ENCODE data around the gene KIFC3. TPM values are rescaled to one million over a fixed set of nuclear protein-coding genes. Genes with fewer than 3 reads are reported as not detected.

Gene KIFC3
- total RNA-seq, 6 donors from 2014 or later, result 82.6 to 340 (median 110) TPM

DNA sequence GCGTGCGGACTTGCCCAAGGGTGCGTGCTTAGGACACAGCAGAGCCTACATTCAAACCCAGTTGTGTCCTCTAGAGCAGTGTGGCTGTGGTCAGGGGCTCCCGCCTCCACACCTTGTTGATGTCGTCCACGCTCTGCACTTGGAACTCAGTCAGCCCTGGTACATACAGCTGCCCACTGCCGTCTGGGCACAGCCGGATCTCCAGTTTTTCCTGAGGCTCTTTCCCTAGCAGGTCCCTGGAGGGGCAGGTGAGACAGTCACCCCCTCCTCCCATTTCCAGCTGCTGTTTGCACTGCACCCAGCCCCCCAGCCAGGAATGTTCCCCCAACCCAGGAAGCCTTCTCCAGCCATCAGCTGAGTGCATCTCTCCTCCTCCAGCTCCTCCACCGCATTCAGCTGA lies 41.0 kb downstream of the KIFC3 start:
- WGBS, 2 donors, result 78 to 84% methylated on average over 7 to 8 of the region's 9 CpGs
- DNase-seq (no peak), ATAC-seq (ENCODE audit: low FRiP score in 2 of 2) (no peak)
- no peaks in the 10 kb centered on the region for H3K9me3 ChIP-seq
- H3K4me3 ChIP-seq, result no peak overlapping the region
- H3K27me3 ChIP-seq, result no peaks in the 10 kb centered on the region
- TF ChIP-seq CTCF (IDR thresholded peaks at IDR 0.05) (no peak), POLR2A (IDR thresholded peaks at IDR 0.05) (no peak), EP300 (IDR thresholded peaks at IDR 0.05) (no peak)
- H3K4me1 ChIP-seq, result peaks cover 4 to 11% (median 9%) of the 10 kb centered on the region in 4 donors
- peaks cover 7 to 92% (median 45%) of the 10 kb centered on the region in 4 donors for H3K36me3 ChIP-seq
- no peak overlapping the region for H3K27ac ChIP-seq

GRCh38 chr16:57760357-57761160 lies 41.7 kb downstream of the KIFC3 start:
- DNase-seq (peak in 1 of 2 donors; percentile 77), ATAC-seq (ENCODE audit: low FRiP score in 2 of 2) (no peak)
- TF ChIP-seq POLR2AphosphoS5 (IDR thresholded peaks at IDR 0.05) (no peak), CTCF (IDR thresholded peaks at IDR 0.05) (no peak), EP300 (IDR thresholded peaks at IDR 0.05) (no peak), POLR2A (IDR thresholded peaks at IDR 0.05) (no peak)
- peak overlapping the region in 1 of 4 donors; percentile 40 for H3K27ac ChIP-seq
- H3K27me3 ChIP-seq, result no peaks in the 10 kb centered on the region
- H3K36me3 ChIP-seq, result peaks cover 7 to 92% (median 51%) of the 10 kb centered on the region in 4 donors
- no peaks in the 10 kb centered on the region for H3K9me3 ChIP-seq
- H3K4me3 ChIP-seq, result no peak overlapping the region
- 89 to 92% methylated on average over 30 to 40 of the region's 40 CpGs for WGBS, 2 donors
- peaks cover 4 to 11% (median 9%) of the 10 kb centered on the region in 4 donors for H3K4me1 ChIP-seq

GRCh38 chr16:57759541-57760356 lies 42.5 kb downstream of the KIFC3 start:
- TF ChIP-seq EP300 (IDR thresholded peaks at IDR 0.05) (no peak), POLR2A (IDR thresholded peaks at IDR 0.05) (no peak), POLR2AphosphoS5 (IDR thresholded peaks at IDR 0.05) (no peak), CTCF (IDR thresholded peaks at IDR 0.05) (no peak)
- DNase-seq (peak in 1 of 2 donors; percentile 66), ATAC-seq (ENCODE audit: low FRiP score in 2 of 2) (no peak)
- Histone ChIP-seq H3K9me3 (no peaks in the 10 kb centered on the region), H3K36me3 (peaks cover 7 to 93% (median 57%) of the 10 kb centered on the region in 4 donors), H3K4me3 (no peak overlapping the region), H3K27ac (peak overlapping the region in 2 of 4 donors; percentile 34 to 40), H3K4me1 (peaks cover 4 to 11% (median 9%) of the 10 kb centered on the region in 4 donors), H3K27me3 (no peaks in the 10 kb centered on the region)
- 78 to 85% methylated on average over 15 to 18 of the region's 21 CpGs for WGBS, 2 donors

GRCh38 chr16:57759131-57759530 lies 43.2 kb downstream of the KIFC3 start:
- Histone ChIP-seq H3K4me3 (no peak overlapping the region), H3K36me3 (peaks cover 7 to 90% (median 58%) of the 10 kb centered on the region in 4 donors), H3K9me3 (no peaks in the 10 kb centered on the region), H3K4me1 (peaks cover 4 to 11% (median 9%) of the 10 kb centered on the region in 4 donors), H3K27me3 (no peaks in the 10 kb centered on the region), H3K27ac (peak overlapping the region in 2 of 4 donors; percentile 34 to 68)
- ATAC-seq (ENCODE audit: low FRiP score in 2 of 2), result no peak
- TF ChIP-seq EP300 (IDR thresholded peaks at IDR 0.05), result no peak
- TF ChIP-seq POLR2AphosphoS5 (IDR thresholded peaks at IDR 0.05), result no peak
- peak in 1 of 2 donors; percentile 67 for DNase-seq
- 85 to 88% methylated on average over 3 to 4 of the region's 7 CpGs for WGBS, 2 donors
